ENCODE measurements around the gene C4orf50.
"Not testable (repeated sequence)": the region's sequence is repeated elsewhere in the genome, so short reads cannot be mapped to it uniquely, and the experiment has no call there.

Gene C4orf50

GRCh38 chr4:6017030-6017429 is 1.2 kb downstream of the C4orf50 start:
- no peak for DNase-seq (ENCODE audit: low read depth)

- DNase-seq (ENCODE audit: low read depth): no peak
Observed at GRCh38 chr4:6013564-6013963, 4.7 kb downstream of the C4orf50 start.

- DNase-seq (ENCODE audit: low read depth): no peak
Observed at GRCh38 chr4:6012200-6012599, 6.0 kb downstream of the C4orf50 start.

- DNase-seq (ENCODE audit: low read depth): no peak
Observed at GRCh38 chr4:6011686-6012085, 6.5 kb downstream of the C4orf50 start.

- no peak for DNase-seq (ENCODE audit: low read depth)
Observed at GRCh38 chr4:6011271-6011671, 7.0 kb downstream of the C4orf50 start.

GRCh38 chr4:6010789-6011188 is 7.4 kb downstream of the C4orf50 start:
- no peak for DNase-seq (ENCODE audit: low read depth)

- no peak for DNase-seq (ENCODE audit: low read depth)
Observed at GRCh38 chr4:6009452-6009851, 8.8 kb downstream of the C4orf50 start.

- no peak for DNase-seq (ENCODE audit: low read depth)
Observed at GRCh38 chr4:6008766-6009385, 9.4 kb downstream of the C4orf50 start.

- DNase-seq (ENCODE audit: low read depth): no peak
Observed at GRCh38 chr4:6008092-6008551, 10.1 kb downstream of the C4orf50 start.

GRCh38 chr4:6005175-6005574 is 13.1 kb downstream of the C4orf50 start:
- DNase-seq (ENCODE audit: low read depth): no peak

- DNase-seq (ENCODE audit: low read depth): not testable (repeated sequence)
Observed at GRCh38 chr4:6003485-6003884, 14.7 kb downstream of the C4orf50 start.

- DNase-seq (ENCODE audit: low read depth): no peak
Observed at GRCh38 chr4:6002926-6003325, 15.3 kb downstream of the C4orf50 start.

GRCh38 chr4:6002492-6002833 is 15.8 kb downstream of the C4orf50 start:
- no peak for DNase-seq (ENCODE audit: low read depth)

GRCh38 chr4:6001680-6002491 is 16.3 kb downstream of the C4orf50 start:
- DNase-seq (ENCODE audit: low read depth): no peak

- no peak for DNase-seq (ENCODE audit: low read depth)
Observed at GRCh38 chr4:5999830-6000365, 18.3 kb downstream of the C4orf50 start.

- no peak for DNase-seq (ENCODE audit: low read depth)
Observed at GRCh38 chr4:5999356-5999755, 18.9 kb downstream of the C4orf50 start.

GRCh38 chr4:5998333-5998936 is 19.8 kb downstream of the C4orf50 start:
- DNase-seq (ENCODE audit: low read depth): peak; percentile 41

GRCh38 chr4:5996641-5997040 is 21.6 kb downstream of the C4orf50 start:
- no peak for DNase-seq (ENCODE audit: low read depth)

GRCh38 chr4:5995901-5996623 is 22.2 kb downstream of the C4orf50 start:
- no peak for DNase-seq (ENCODE audit: low read depth)

- DNase-seq (ENCODE audit: low read depth): no peak
Observed at GRCh38 chr4:5993876-5994811, 24.1 kb downstream of the C4orf50 start.

- DNase-seq (ENCODE audit: low read depth): not testable (repeated sequence)
Observed at GRCh38 chr4:5993346-5993745, 24.9 kb downstream of the C4orf50 start.
